ENCODE measurements around the gene RUNX1. TPM values are rescaled to one million over a fixed set of nuclear protein-coding genes. Genes with fewer than 3 reads are reported as not detected.

RUNX1 gene
- total and polyA plus RNA-seq, 2 donors (not counting 3 experiments of a cell fraction or from before 2014, with no cell fraction given) = 4.6 to 17.9 TPM

GRCh38 chr21:35038772-35039319 is 10.3 kb downstream of the RUNX1 start:
- no peaks in the 10 kb centered on the region for H3K36me3 ChIP-seq (ENCODE audit: control insufficient read depth in 2 of 2, extremely low read depth in 1 of 2, insufficient read depth in 2 of 2, low read length in 2 of 2)
- intact Hi-C loops (cut with micrococcal nuclease) = no loop called here
- H4K20me1 ChIP-seq (replicated peaks; ENCODE audit: control insufficient read depth, extremely low read depth, insufficient read depth, low read length) = no peaks in the 10 kb centered on the region
- dilution Hi-C loops (cut with MboI; ENCODE audit: extremely low pct_ligation_motif_present, low sequenced_read_pairs) = no loop called here
- H3K9me1 ChIP-seq (replicated peaks; ENCODE audit: control insufficient read depth, extremely low read depth, insufficient read depth, low read length) = no peaks in the 10 kb centered on the region
- no peaks in the 10 kb centered on the region for H3K79me2 ChIP-seq (ENCODE audit: control insufficient read depth, insufficient read depth, low read length)
- H3K27me3 ChIP-seq (ENCODE audit: control insufficient read depth in 2 of 2, insufficient read depth in 2 of 2, low read length in 2 of 2) = peaks cover 73 to 74% of the 10 kb centered on the region in 2 experiments
- ChIA-PET POLR2A (no interaction called here), CTCF (interaction anchor here (1.1 to 1.5 kb wide), 2 partner anchors 12 to 149 kb away, joined by 3 read pairs; no protein-coding TSS in a partner anchor)
- no TSS peak for BruUV-seq (replicated peaks)
- no peak overlapping the region for H3K4me2 ChIP-seq (ENCODE audit: insufficient read depth, low read length)
- H3K27ac ChIP-seq (ENCODE audit: insufficient read depth, low read depth, low read length) = no peak overlapping the region
- TF ChIP-seq FOS (IDR thresholded peaks at IDR 0.05; ENCODE audit: borderline replicate concordance, insufficient read depth, low read length) = no peak
- TF ChIP-seq EZH2 (IDR thresholded peaks at IDR 0.05; ENCODE audit: borderline replicate concordance, low read depth, low read length, severe bottlenecking) = no peak
- no peak for TF ChIP-seq GATA2 (IDR thresholded peaks at IDR 0.05; ENCODE audit: insufficient read depth, insufficient read length, low read depth, low read length)
- TF ChIP-seq CTCF (IDR thresholded peaks at IDR 0.05; ENCODE audit: extremely low read depth in 1 of 2, insufficient read depth in 1 of 2, low read depth in 1 of 2, low read length in 2 of 2) = no peak
- no peak for TF ChIP-seq JUN (IDR thresholded peaks at IDR 0.05; ENCODE audit: borderline replicate concordance, insufficient read depth, insufficient read length, low read depth)
- TF ChIP-seq, protein P1, sequence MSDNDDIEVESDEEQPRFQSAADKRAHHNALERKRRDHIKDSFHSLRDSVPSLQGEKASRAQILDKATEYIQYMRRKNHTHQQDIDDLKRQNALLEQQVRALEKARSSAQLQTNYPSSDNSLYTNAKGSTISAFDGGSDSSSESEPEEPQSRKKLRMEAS (IDR thresholded peaks at IDR 0.05; ENCODE audit: insufficient read depth, insufficient read length) = no peak
- no peak for TF ChIP-seq MYC (IDR thresholded peaks at IDR 0.05; ENCODE audit: low read depth, low read length)
- TF ChIP-seq POLR2AphosphoS5 (IDR thresholded peaks at IDR 0.05; ENCODE audit: insufficient read depth, low read depth, low read length) = no peak
- no peak for TF ChIP-seq POLR2A (IDR thresholded peaks at IDR 0.05; ENCODE audit: low read depth, low read length)
- no peak overlapping the region for H3K4me3 ChIP-seq (replicated peaks in 1 of 3; ENCODE audit: insufficient read depth in 1 of 3, low read depth in 1 of 3, low read length in 3 of 3)
- no peak overlapping the region for H2AFZ ChIP-seq (ENCODE audit: low read depth, low read length)
- H3K9me3 ChIP-seq (replicated peaks; ENCODE audit: control insufficient read depth, insufficient read depth, low read length) = no peaks in the 10 kb centered on the region
- DNase-seq (ENCODE audit: low read depth, low spot score) (no peak), FAIRE-seq (no peak)
- H3K9ac ChIP-seq (replicated peaks; ENCODE audit: extremely low read depth, insufficient read depth, low read length) = no peak overlapping the region
- no peaks in the 10 kb centered on the region for H3K4me1 ChIP-seq (ENCODE audit: control insufficient read depth, extremely low read depth, insufficient read depth, low read length)

Data from endothelial cell of umbilical vein (primary cell).